Neural progenitor cell (in vitro differentiated cells): ENCODE measurements around the gene OR11H6.

Source experiments
- CTCF ChIP-seq: fragments of 200-600 bp; sonication (generic); IDR thresholded peaks from 2 replicates; pipeline ENCODE4 v1.5.1; 2017; ENCODE audit warnings: antibody characterized with exemption, mild to moderate bottlenecking
- EZH2 ChIP-seq: fragments of 200-600 bp; sonication (generic); IDR thresholded peaks from 2 replicates; pipeline ENCODE4 v1.6.1; 2017; ENCODE audit warnings: antibody characterized with exemption, mild to moderate bottlenecking, moderate library complexity

GRCh38 chr14:20262642-20263128 lies 39.2 kb downstream of the OR11H6 start:
- TF ChIP-seq CTCF, result no peak
- TF ChIP-seq EZH2, result no peak
